Measurements from ENCODE around the gene RPS6KA4. TPM values are rescaled to one million over a fixed set of nuclear protein-coding genes. Genes with fewer than 3 reads are reported as not detected.
A peak's percentile ranks its signal among the peaks of the same experiment; 100 is the strongest.

The RPS6KA4 gene
- total RNA-seq, 1 donor from 2014 or later = 34.9 TPM

- peaks cover 3% of the 10 kb centered on the region for H3K9me3 Mint-ChIP-seq (ENCODE audit: low read depth)
- H3K4me1 Mint-ChIP-seq (ENCODE audit: low read depth) = peaks cover 24% of the 10 kb centered on the region
- peak; percentile 72 for TF ChIP-seq CTCF (IDR thresholded peaks at IDR 0.05)
- H3K27ac Mint-ChIP-seq (ENCODE audit: unreplicated experiment) = no peak overlapping the region
- H3K4me3 Mint-ChIP-seq (ENCODE audit: unreplicated experiment) = no peak overlapping the region
- peak; percentile 81 for DNase-seq (ENCODE audit: low spot score)
- no peaks in the 10 kb centered on the region for H3K27me3 Mint-ChIP-seq (ENCODE audit: low read depth)
- H3K36me3 Mint-ChIP-seq (ENCODE audit: low read depth) = no peaks in the 10 kb centered on the region
Observed at GRCh38 chr11:64331569-64332371, 27.2 kb upstream of the RPS6KA4 start.

- Mint-ChIP-seq H3K36me3 (ENCODE audit: low read depth) (no peaks in the 10 kb centered on the region), H3K27ac (ENCODE audit: unreplicated experiment) (no peak overlapping the region), H3K4me1 (ENCODE audit: low read depth) (peaks cover 24% of the 10 kb centered on the region), H3K27me3 (ENCODE audit: low read depth) (no peaks in the 10 kb centered on the region), H3K4me3 (ENCODE audit: unreplicated experiment) (no peak overlapping the region), H3K9me3 (ENCODE audit: low read depth) (no peaks in the 10 kb centered on the region)
- no peak for DNase-seq (ENCODE audit: low spot score)
- TF ChIP-seq CTCF (IDR thresholded peaks at IDR 0.05) = no peak
Observed at GRCh38 chr11:64333556-64333955, 25.4 kb upstream of the RPS6KA4 start.

- Mint-ChIP-seq H3K9me3 (ENCODE audit: low read depth) (no peaks in the 10 kb centered on the region), H3K27ac (ENCODE audit: unreplicated experiment) (no peak overlapping the region), H3K4me3 (ENCODE audit: unreplicated experiment) (no peak overlapping the region), H3K27me3 (ENCODE audit: low read depth) (no peaks in the 10 kb centered on the region), H3K36me3 (ENCODE audit: low read depth) (no peaks in the 10 kb centered on the region), H3K4me1 (ENCODE audit: low read depth) (peaks cover 15% of the 10 kb centered on the region)
- peak; percentile 79 for DNase-seq (ENCODE audit: low spot score)
- no peak for TF ChIP-seq CTCF (IDR thresholded peaks at IDR 0.05)
Observed at GRCh38 chr11:64334764-64335735, 23.9 kb upstream of the RPS6KA4 start.

- peaks cover 9% of the 10 kb centered on the region for H3K4me1 Mint-ChIP-seq (ENCODE audit: low read depth)
- no peak overlapping the region for H3K27ac Mint-ChIP-seq (ENCODE audit: unreplicated experiment)
- TF ChIP-seq CTCF (IDR thresholded peaks at IDR 0.05) = no peak
- no peak for DNase-seq (ENCODE audit: low spot score)
- no peaks in the 10 kb centered on the region for H3K9me3 Mint-ChIP-seq (ENCODE audit: low read depth)
- no peaks in the 10 kb centered on the region for H3K27me3 Mint-ChIP-seq (ENCODE audit: low read depth)
- no peaks in the 10 kb centered on the region for H3K36me3 Mint-ChIP-seq (ENCODE audit: low read depth)
- H3K4me3 Mint-ChIP-seq (ENCODE audit: unreplicated experiment) = no peak overlapping the region
Observed at GRCh38 chr11:64337538-64338249, 21.3 kb upstream of the RPS6KA4 start.

- Mint-ChIP-seq H3K4me1 (ENCODE audit: low read depth) (peaks cover 9% of the 10 kb centered on the region), H3K36me3 (ENCODE audit: low read depth) (no peaks in the 10 kb centered on the region), H3K4me3 (ENCODE audit: unreplicated experiment) (no peak overlapping the region), H3K27ac (ENCODE audit: unreplicated experiment) (no peak overlapping the region), H3K9me3 (ENCODE audit: low read depth) (no peaks in the 10 kb centered on the region), H3K27me3 (ENCODE audit: low read depth) (no peaks in the 10 kb centered on the region)
- TF ChIP-seq CTCF (IDR thresholded peaks at IDR 0.05) = no peak
- no peak for DNase-seq (ENCODE audit: low spot score)
Observed at GRCh38 chr11:64338716-64339115, 20.2 kb upstream of the RPS6KA4 start.
